ENCODE measurements around the gene CDK1.

The CDK1 gene

DNA sequence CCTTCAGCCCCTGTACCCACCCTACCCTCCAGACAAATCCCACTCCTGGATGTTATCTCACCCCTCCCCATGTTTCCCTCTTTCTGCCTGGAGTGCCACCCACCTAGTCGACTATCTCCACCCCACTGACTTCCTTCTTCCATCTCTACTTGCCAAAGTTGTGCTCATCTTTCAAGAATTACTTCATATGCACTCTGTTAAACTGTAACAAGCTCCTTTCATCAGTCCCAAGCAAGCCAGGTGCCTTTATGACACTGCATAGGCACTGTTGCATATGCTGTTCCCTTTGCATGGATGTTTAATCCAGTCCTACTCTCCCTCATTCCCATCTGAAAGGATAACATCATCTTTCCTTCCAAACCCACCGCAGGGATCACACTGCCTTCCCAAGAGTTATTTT lies 8.9 kb upstream of the CDK1 start:
- H3K4me3 ChIP-seq (ENCODE audit: low read depth, low read length): no peak overlapping the region
- DNase-seq (ENCODE audit: low read depth): no peak
- TF ChIP-seq, protein P1, sequence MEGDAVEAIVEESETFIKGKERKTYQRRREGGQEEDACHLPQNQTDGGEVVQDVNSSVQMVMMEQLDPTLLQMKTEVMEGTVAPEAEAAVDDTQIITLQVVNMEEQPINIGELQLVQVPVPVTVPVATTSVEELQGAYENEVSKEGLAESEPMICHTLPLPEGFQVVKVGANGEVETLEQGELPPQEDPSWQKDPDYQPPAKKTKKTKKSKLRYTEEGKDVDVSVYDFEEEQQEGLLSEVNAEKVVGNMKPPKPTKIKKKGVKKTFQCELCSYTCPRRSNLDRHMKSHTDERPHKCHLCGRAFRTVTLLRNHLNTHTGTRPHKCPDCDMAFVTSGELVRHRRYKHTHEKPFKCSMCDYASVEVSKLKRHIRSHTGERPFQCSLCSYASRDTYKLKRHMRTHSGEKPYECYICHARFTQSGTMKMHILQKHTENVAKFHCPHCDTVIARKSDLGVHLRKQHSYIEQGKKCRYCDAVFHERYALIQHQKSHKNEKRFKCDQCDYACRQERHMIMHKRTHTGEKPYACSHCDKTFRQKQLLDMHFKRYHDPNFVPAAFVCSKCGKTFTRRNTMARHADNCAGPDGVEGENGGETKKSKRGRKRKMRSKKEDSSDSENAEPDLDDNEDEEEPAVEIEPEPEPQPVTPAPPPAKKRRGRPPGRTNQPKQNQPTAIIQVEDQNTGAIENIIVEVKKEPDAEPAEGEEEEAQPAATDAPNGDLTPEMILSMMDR (IDR thresholded peaks at IDR 0.05; ENCODE audit: low read depth, low read length, missing control alignments): no peak

DNA sequence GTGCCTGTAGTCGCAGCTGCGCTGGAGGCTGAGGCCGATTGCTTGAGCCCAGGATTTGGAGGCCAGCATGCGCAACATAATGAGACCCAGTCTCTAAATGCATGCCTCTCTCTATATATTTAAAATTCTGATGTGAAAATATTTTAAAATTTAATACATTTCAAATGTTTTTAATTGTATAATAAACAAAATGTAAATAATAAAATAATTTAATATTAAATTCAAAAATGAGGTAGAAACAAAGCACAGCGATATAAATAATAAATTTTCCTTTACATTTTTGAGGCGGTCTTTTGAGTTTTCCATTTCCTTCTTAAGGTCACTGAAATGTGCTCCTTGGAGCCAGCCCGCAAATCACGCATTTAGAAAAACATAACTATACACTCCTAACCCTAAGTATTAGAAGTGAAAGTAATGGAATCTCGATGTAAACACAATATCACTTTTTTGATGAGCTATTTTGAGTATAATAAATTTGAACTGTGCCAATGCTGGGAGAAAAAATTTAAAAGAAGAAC lies 523 bp upstream of the CDK1 start:
- peak overlapping the region; percentile 76 for H3K4me3 ChIP-seq (ENCODE audit: low read depth, low read length)
- TF ChIP-seq, protein P1 (IDR thresholded peaks at IDR 0.05; ENCODE audit: low read depth, low read length, missing control alignments): no peak
- no peak for DNase-seq (ENCODE audit: low read depth)

DNA sequence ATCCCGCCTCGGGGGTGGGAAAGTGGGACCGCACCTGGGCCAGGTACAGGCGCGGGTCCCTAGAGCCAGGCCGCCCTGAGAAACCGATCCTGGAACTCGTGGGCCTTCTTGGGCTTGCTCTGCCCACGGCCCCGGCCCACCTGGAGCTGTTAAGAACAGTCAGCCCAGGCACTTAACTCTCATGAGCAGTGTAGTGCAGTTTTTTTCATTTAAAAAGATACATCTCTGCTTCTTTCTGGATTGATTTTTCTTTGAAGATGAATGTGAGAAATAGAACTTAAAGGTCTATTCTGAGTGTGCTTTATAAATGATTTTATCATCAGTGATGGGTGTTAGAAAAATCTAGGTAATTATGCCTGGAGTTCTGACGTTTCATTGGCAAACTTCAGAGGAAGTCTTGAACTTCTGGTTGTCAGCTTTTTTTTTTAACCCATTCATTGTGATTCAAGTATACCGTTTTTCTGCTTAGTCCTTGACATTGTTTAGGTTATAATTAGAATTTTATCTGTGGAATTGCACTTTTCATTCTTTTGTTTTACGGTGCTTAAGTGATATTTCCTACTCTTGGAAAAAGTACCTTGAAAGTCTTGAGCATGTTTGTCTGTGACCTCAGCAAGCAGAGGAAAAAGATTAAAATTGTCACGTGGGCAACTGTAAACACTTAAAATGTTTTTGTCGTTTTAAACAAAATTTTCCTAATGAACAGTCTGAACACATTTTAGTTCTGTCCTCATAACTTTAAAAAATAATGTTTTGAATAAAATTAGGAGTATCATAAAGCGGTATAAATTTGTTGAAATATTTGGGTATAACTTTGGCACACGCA lies 906 bp downstream of the CDK1 start:
- peak overlapping the region; percentile 76 for H3K4me3 ChIP-seq (ENCODE audit: low read depth, low read length)
- DNase-seq (ENCODE audit: low read depth): no peak
- TF ChIP-seq, protein P1 (IDR thresholded peaks at IDR 0.05; ENCODE audit: low read depth, low read length, missing control alignments): no peak

DNA sequence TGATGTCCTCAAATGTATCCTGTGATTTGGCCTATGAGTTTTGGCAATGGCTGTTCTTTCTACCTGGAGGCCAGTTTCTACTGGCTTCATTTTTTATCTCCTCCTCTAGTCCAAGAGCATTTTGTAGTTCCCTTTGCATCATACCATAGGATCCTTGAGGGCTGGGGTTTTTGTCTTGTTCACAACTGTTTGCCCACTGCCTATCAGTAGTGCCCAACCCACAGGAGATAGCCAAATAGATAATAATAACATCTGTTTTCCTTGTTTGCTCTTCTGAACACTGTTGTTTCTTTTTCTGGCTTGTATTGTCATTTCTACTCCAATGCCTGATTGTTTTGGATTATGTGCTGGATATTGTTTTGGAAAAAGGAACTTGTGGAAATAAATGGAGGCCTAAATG lies 3.4 kb downstream of the CDK1 start:
- H3K4me3 ChIP-seq (ENCODE audit: low read depth, low read length): no peak overlapping the region; the same call in 1 of the 2 replicates
- TF ChIP-seq, protein P1 (IDR thresholded peaks at IDR 0.05; ENCODE audit: low read depth, low read length, missing control alignments): no peak
- no peak for DNase-seq (ENCODE audit: low read depth)

DNA sequence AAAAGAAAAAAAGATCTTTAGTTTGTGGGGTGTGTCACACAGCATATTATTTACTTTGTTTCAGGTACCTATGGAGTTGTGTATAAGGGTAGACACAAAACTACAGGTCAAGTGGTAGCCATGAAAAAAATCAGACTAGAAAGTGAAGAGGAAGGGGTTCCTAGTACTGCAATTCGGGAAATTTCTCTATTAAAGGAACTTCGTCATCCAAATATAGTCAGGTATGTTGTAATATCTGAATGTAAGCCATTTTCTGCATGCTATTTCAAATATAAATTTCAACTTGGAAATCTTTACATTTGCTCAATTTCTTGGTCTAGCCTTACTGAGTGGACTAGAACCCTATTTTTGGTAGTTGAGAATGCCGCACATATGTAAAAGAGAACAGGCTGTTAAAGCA lies 6.4 kb downstream of the CDK1 start:
- no peak for DNase-seq (ENCODE audit: low read depth)

DNA sequence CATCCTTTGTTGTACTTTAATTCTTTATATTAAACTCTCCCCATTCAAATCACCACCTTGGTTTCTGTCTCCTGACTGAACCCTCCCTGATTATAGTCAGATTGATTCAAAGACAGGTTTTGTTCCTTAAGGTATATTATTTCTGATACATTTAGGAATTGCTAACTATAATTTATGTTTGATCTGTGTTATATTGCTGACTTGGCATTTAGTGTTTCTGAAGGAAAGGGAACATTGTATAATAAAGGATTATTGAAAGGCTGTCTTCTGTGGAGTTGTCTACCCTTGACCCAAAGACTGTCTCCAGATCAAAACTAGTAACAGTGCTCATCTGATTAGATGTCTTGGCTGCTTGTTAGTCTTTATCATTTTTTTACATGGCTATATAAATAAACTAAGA lies 10.3 kb downstream of the CDK1 start:
- no peak for DNase-seq (ENCODE audit: low read depth)
- H3K4me3 ChIP-seq (ENCODE audit: low read depth, low read length): no peak overlapping the region
- TF ChIP-seq, protein P1 (IDR thresholded peaks at IDR 0.05; ENCODE audit: low read depth, low read length, missing control alignments): no peak

More for the DNA sequence above, 6.4 kb downstream of the CDK1 start:
- no peak overlapping the region for H3K4me3 ChIP-seq (ENCODE audit: low read depth, low read length)
- TF ChIP-seq, protein P1 (IDR thresholded peaks at IDR 0.05; ENCODE audit: low read depth, low read length, missing control alignments): no peak

DNA sequence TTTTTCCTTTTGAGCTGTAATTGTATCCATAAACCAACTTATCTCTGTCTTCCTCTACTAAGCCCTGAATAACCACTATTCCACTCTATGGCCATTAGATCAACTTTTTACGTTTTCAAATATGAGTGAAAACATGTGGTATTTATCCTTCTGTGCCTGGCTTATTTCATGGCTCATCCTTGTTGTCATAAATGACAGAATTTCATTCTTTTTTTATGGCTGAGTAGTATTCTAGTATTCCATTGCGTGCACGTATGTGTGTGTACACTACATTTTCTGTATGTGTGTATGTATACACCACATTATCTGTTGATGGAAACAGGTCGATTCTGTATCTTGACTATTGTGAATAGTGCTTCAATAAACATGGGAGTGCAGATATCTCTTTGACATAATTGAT lies 11.1 kb downstream of the CDK1 start:
- TF ChIP-seq, protein P1 (IDR thresholded peaks at IDR 0.05; ENCODE audit: low read depth, low read length, missing control alignments): no peak
- DNase-seq (ENCODE audit: low read depth): no peak
- H3K4me3 ChIP-seq (ENCODE audit: low read depth, low read length): no peak overlapping the region

Data from GM12864 (cell line).